HCT116 (cell line): ENCODE measurements around the gene CD74. TPM values are rescaled to one million over a fixed set of nuclear protein-coding genes. Genes with fewer than 3 reads are reported as not detected.

Source experiments
- ATAC-seq: fragments of 200-7000 bp; cut with Tn5 transposase; 2 replicates; pipeline ENCODE4 v1.9.1; 2020; ENCODE audit warnings: mild to moderate bottlenecking, moderate library complexity
- BruUV-seq: library from RNA; stranded (reverse); fragments of 400-500 nt; replicated peaks from 2 replicates; lab custom pipeline; 2021; lab: Mats Ljungman, UMichigan
- CTCF ChIA-PET: fragments of 300-600 bp; sonication (Branson Sonifier 250); formaldehyde crosslinking; loops from one replicate; lab custom pipeline; 2021; ENCODE audit warnings: antibody characterized with exemption; lab: Charles Lee
- POLR2A ChIA-PET: fragments of 300-600, 350-600 bp; sonication (Branson Sonifier 250); formaldehyde crosslinking; loops from one replicate; lab custom pipeline; 2021; ENCODE audit warnings: antibody characterized with exemption; lab: Charles Lee
- RAD21 ChIA-PET, 2 experiments: fragments of 300-600 bp; sonication (Branson Sonifier 250); formaldehyde crosslinking; loops; one replicate each; lab custom pipeline; 2023; ENCODE audit warnings: low total read pairs in 2 of 2; ENCODE audit not compliant: uncharacterized antibody in 2 of 2, unreplicated experiment in 2 of 2, low non-redundant PET in 1 of 2; lab: Charles Lee
- DNase-seq: peaks from one replicate; pipeline ENCODE4 v3.0.0-alpha.2; 2010; ENCODE audit warnings: low read depth, low spot score
- H2AFZ ChIP-seq: fragments of 200-600 bp; shearing (Covaris generic), sonication (generic); 2 replicates; pipeline ENCODE4 v1.6.1; 2017; ENCODE audit warnings: low read depth, mixed run types, mixed read lengths, antibody characterized with exemption, low read length; ENCODE audit not compliant: poor library complexity, severe bottlenecking
- H3K27ac ChIP-seq: 2 replicates; pipeline ENCODE4 v1.5.1; 2012; ENCODE audit warnings: low read depth, low read length
- H3K27me3 ChIP-seq: fragments of 200-600 bp; sonication (generic); 2 replicates; pipeline ENCODE4 v1.6.1; 2016; ENCODE audit warnings: mixed run types, low read length, mixed read lengths; ENCODE audit not compliant: insufficient read depth
- H3K36me3 ChIP-seq, 2 experiments: fragments of 200-500 bp in 1 of 2; fragments of 200-600 bp in 1 of 2; sonication (Bioruptor generic) in 1 of 2; sonication (generic) in 1 of 2; 2 replicates each; pipeline versions ENCODE4 v1.5.1 to v1.6.1; 2014 to 2016; ENCODE audit warnings: low read length in 2 of 2, inconsistent platforms in 1 of 2, mixed read lengths in 1 of 2, mixed run types in 1 of 2; ENCODE audit not compliant: insufficient read depth in 2 of 2, control insufficient read depth in 1 of 2
- H3K4me1 ChIP-seq, 2 experiments: fragments of 200-600 bp in 1 of 2; sonication (generic) in 1 of 2; 2 replicates each; pipeline versions ENCODE4 v1.5.1 to v1.6.1; 2012 to 2017; ENCODE audit warnings: low read length in 2 of 2, inconsistent platforms in 1 of 2, mild to moderate bottlenecking in 1 of 2, mixed read lengths in 1 of 2, mixed run types in 1 of 2, moderate library complexity in 1 of 2; ENCODE audit not compliant: insufficient read depth in 2 of 2, control insufficient read depth in 1 of 2
- H3K4me2 ChIP-seq: fragments of 200-600 bp; sonication (generic); 2 replicates; pipeline ENCODE4 v1.6.1; 2017; ENCODE audit warnings: mixed run types, low read length, mixed read lengths
- H3K4me3 ChIP-seq, 2 experiments: fragments of 200-600 bp in 1 of 2; sonication (generic) in 1 of 2; replicated peaks in 1 of 2; 2 replicates each; pipeline ENCODE4 v1.5.1; 2011 to 2016; ENCODE audit warnings: low read length in 2 of 2, control low read depth in 1 of 2, low read depth in 1 of 2, mild to moderate bottlenecking in 1 of 2, mixed read lengths in 1 of 2, mixed run types in 1 of 2
- H3K79me2 ChIP-seq: fragments of 200-600 bp; sonication (generic); 2 replicates; pipeline ENCODE4 v1.6.1; 2017; ENCODE audit warnings: mild to moderate bottlenecking, mixed run types, low read length, moderate library complexity, mixed read lengths; ENCODE audit not compliant: insufficient read depth
- H3K9ac ChIP-seq: fragments of 200-600 bp; sonication (generic); 2 replicates; pipeline ENCODE4 v1.6.1; 2016; ENCODE audit warnings: low read length, mixed read lengths
- H3K9me2 ChIP-seq: fragments of 200-600 bp; sonication (generic), shearing (Covaris generic); 2 replicates; pipeline ENCODE4 v1.6.1; 2017; ENCODE audit warnings: mixed run types, mild to moderate bottlenecking, moderate library complexity; ENCODE audit not compliant: insufficient read depth
- H3K9me3 ChIP-seq, 2 experiments: fragments of 200-500 bp in 1 of 2; fragments of 200-600 bp in 1 of 2; sonication (Bioruptor generic) in 1 of 2; sonication (generic) in 1 of 2; 2 replicates each; pipeline ENCODE4 v1.6.1; 2014 to 2017; ENCODE audit warnings: low read length in 2 of 2, mixed read lengths in 2 of 2, inconsistent platforms in 1 of 2, low read depth in 1 of 2, mild to moderate bottlenecking in 1 of 2, mixed run types in 1 of 2, moderate library complexity in 1 of 2; ENCODE audit not compliant: control insufficient read depth in 1 of 2, insufficient read depth in 1 of 2
- H4K20me1 ChIP-seq: fragments of 200-600 bp; sonication (generic), shearing (Covaris generic); 2 replicates; pipeline ENCODE4 v1.6.1; 2017; ENCODE audit warnings: mixed run types, mild to moderate bottlenecking, moderate library complexity; ENCODE audit not compliant: insufficient read depth
- CEBPB ChIP-seq: IDR thresholded peaks from 2 replicates; pipeline ENCODE4 v1.6.1; 2012; ENCODE audit warnings: low read depth
- CTCF ChIP-seq, 3 experiments: fragments of 200-600 bp in 1 of 3; sonication (generic) in 1 of 3; IDR thresholded peaks in 2 of 3; conservative IDR thresholded peaks in 1 of 3; 2 replicates each; pipeline ENCODE4 v1.5.1; 2012 to 2017; ENCODE audit warnings: low read depth in 2 of 3, low read length in 2 of 3, antibody characterized with exemption in 1 of 3, borderline replicate concordance in 1 of 3, control low read depth in 1 of 3, mild to moderate bottlenecking in 1 of 3, mixed read lengths in 1 of 3, mixed run types in 1 of 3, moderate library complexity in 1 of 3; ENCODE audit not compliant: insufficient read depth in 1 of 3
- EGR1 ChIP-seq: IDR thresholded peaks from 2 replicates; pipeline ENCODE4 v1.6.1; 2012; ENCODE audit warnings: low read depth
- ELF1 ChIP-seq: IDR thresholded peaks from 2 replicates; pipeline ENCODE4 v1.6.1; 2012; ENCODE audit warnings: low read depth, borderline replicate concordance
- EZH2 ChIP-seq: fragments of 200-600 bp; sonication (generic); IDR thresholded peaks from 2 replicates; pipeline ENCODE4 v1.6.1; 2017; ENCODE audit warnings: antibody characterized with exemption, mixed run types
- FOSL1 ChIP-seq: IDR thresholded peaks from 2 replicates; pipeline ENCODE4 v1.6.1; 2012; ENCODE audit warnings: low read depth
- JUND ChIP-seq: IDR thresholded peaks from 2 replicates; pipeline ENCODE4 v1.6.1; 2012
- MAX ChIP-seq: IDR thresholded peaks from 2 replicates; pipeline ENCODE4 v1.6.1; 2012
- POLR2A ChIP-seq: IDR thresholded peaks from 2 replicates; pipeline ENCODE4 v1.7.0; 2011; ENCODE audit warnings: borderline replicate concordance; ENCODE audit not compliant: insufficient read depth, insufficient read length; ENCODE audit errors: extremely low read depth
- POLR2AphosphoS5 ChIP-seq: IDR thresholded peaks from 2 replicates; pipeline ENCODE4 v1.6.1; 2011; ENCODE audit warnings: mild to moderate bottlenecking, low read depth, low read length, moderate library complexity
- RAD21 ChIP-seq: IDR thresholded peaks from 2 replicates; pipeline ENCODE4 v1.6.1; 2012; ENCODE audit warnings: low read depth, mild to moderate bottlenecking
- REST ChIP-seq: IDR thresholded peaks from 2 replicates; pipeline ENCODE4 v1.6.1; 2012; ENCODE audit warnings: low read depth
- SIN3A ChIP-seq: IDR thresholded peaks from 2 replicates; pipeline ENCODE4 v1.6.1; 2012; ENCODE audit warnings: low read depth
- SP1 ChIP-seq: IDR thresholded peaks from 2 replicates; pipeline ENCODE4 v1.6.1; 2012; ENCODE audit warnings: low read depth
- SRF ChIP-seq: IDR thresholded peaks from 2 replicates; pipeline ENCODE4 v1.6.1; 2012; ENCODE audit warnings: low read depth
- YY1 ChIP-seq: IDR thresholded peaks from 2 replicates; pipeline ENCODE4 v1.6.1; 2011; ENCODE audit warnings: low read length, low read depth, moderate library complexity, mild to moderate bottlenecking; ENCODE audit not compliant: insufficient replicate concordance; ENCODE audit errors: extremely low read depth
- intact Hi-C: fragments of 100-400 bp; cut with micrococcal nuclease; formaldehyde crosslinking; loops from 2 replicates; pipeline ENCODE4 v1.10.0; 2022
- total RNA-seq: library from RNA; stranded (reverse); gene quantifications from one replicate; pipeline ENCODE4 v1.2.1, GENCODE V29; 2021; ENCODE audit not compliant: unreplicated experiment

Gene CD74
- total RNA-seq, 1 experiment from 2014 or later, result 8.9 TPM

- RAD21 ChIA-PET, result interaction anchor here (0.7 to 1.1 kb wide), 4 partner anchors 38 to 164 kb away, joined by 3 to 6 read pairs (median 3); no protein-coding TSS in a partner anchor
- Histone ChIP-seq H4K20me1 (no peaks in the 10 kb centered on the region), H3K4me1 (peaks cover 7 to 13% of the 10 kb centered on the region in 2 experiments; a peak in 3 of 4 replicates), H3K9me2 (no peaks in the 10 kb centered on the region), H3K27ac (no peak overlapping the region), H3K9ac (no peak overlapping the region), H3K36me3 (peaks cover 0 to 3% of the 10 kb centered on the region in 2 experiments; a peak in 1 of 4 replicates), H3K9me3 (no peaks in the 10 kb centered on the region), H3K79me2 (no peaks in the 10 kb centered on the region), H3K27me3 (no peaks in the 10 kb centered on the region), H3K4me3 (no peak overlapping the region), H2AFZ (peak overlapping the region; percentile 89), H3K4me2 (peak overlapping the region; percentile 53)
- BruUV-seq, result no TSS peak
- peak; percentile 38 for TF ChIP-seq YY1
- no peak for TF ChIP-seq SP1
- TF ChIP-seq MAX, result peak; percentile 77
- no peak for TF ChIP-seq ELF1
- no peak for TF ChIP-seq POLR2A
- no peak for TF ChIP-seq EZH2
- no peak for TF ChIP-seq POLR2AphosphoS5
- no peak for TF ChIP-seq CEBPB
- peak; percentile 96 for TF ChIP-seq RAD21
- no peak for TF ChIP-seq SRF
- no peak for TF ChIP-seq SIN3A
- no peak for TF ChIP-seq JUND
- no peak for TF ChIP-seq FOSL1
- TF ChIP-seq REST, result no peak
- TF ChIP-seq EGR1, result no peak
- TF ChIP-seq CTCF (IDR thresholded peaks at IDR 0.05 in 2 of 3, conservative IDR thresholded peaks at IDR 0.05 in 1 of 3; ENCODE audit: borderline replicate concordance in 1 of 3, insufficient read depth in 1 of 3, low read depth in 2 of 3, low read length in 2 of 3), result peak; percentile 76 to 93 (median 92)
- ATAC-seq, result peak; percentile 95
- CTCF ChIA-PET, result interaction anchor here (0.6 to 1.3 kb wide), 10 partner anchors 10 to 393 kb away, joined by 3 to 15 read pairs (median 3); partner anchors contain the start of gene RPS14
- POLR2A ChIA-PET, result interaction anchor here (1.0 kb wide), 1 partner anchor 13 kb away, joined by 4 read pairs; the partner anchor contains the start of gene RPS14
- intact Hi-C loops, result loop anchor here (1.0 to 5.0 kb wide), 6 partner anchors 39 to 306 kb away; partner anchors contain the start of gene TCOF1
- peak; percentile 74 for DNase-seq
Measured at GRCh38 chr5:150436141-150436680, 23.5 kb upstream of the CD74 start.
